OCI-LY7 (cell line): ENCODE measurements around the gene TOR3A.

Experiments used
- EZH2phosphoT487 ChIP-seq: fragments of 200-600 bp; sonication (generic); IDR thresholded peaks from 2 replicates; pipeline ENCODE4 v1.6.1; 2018; ENCODE audit warnings: low read depth, borderline replicate concordance, mild to moderate bottlenecking, mixed run types, antibody characterized with exemption, low read length, moderate library complexity, mixed read lengths
- TF ChIP-seq, protein P1 (sequence below): fragments of 200-600 bp; sonication (generic); conservative IDR thresholded peaks from 2 replicates; pipeline ENCODE4 v1.5.1; 2014; ENCODE audit warnings: mild to moderate bottlenecking, antibody characterized with exemption, low read length, moderate library complexity, mixed read lengths

DNA sequence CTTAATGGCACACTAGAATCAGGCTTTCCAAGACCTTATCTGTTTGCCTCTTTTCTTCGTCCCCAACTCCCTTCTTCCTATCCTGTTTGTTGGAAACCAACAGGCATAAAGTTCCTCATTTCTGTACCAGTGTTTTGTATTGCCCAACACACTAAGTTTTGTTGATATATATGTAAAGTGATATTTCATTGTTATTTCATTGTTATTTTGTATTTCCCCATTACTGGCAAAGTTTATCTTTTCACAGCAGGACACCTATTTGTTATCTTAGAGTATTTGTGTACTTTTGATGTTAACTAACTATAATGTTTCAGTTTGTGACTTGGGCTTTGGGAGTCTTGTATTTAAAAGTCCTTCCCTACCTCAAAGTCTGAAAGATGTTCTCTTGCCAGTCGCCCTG is 29.1 kb upstream of the TOR3A start:
- TF ChIP-seq, protein P1, sequence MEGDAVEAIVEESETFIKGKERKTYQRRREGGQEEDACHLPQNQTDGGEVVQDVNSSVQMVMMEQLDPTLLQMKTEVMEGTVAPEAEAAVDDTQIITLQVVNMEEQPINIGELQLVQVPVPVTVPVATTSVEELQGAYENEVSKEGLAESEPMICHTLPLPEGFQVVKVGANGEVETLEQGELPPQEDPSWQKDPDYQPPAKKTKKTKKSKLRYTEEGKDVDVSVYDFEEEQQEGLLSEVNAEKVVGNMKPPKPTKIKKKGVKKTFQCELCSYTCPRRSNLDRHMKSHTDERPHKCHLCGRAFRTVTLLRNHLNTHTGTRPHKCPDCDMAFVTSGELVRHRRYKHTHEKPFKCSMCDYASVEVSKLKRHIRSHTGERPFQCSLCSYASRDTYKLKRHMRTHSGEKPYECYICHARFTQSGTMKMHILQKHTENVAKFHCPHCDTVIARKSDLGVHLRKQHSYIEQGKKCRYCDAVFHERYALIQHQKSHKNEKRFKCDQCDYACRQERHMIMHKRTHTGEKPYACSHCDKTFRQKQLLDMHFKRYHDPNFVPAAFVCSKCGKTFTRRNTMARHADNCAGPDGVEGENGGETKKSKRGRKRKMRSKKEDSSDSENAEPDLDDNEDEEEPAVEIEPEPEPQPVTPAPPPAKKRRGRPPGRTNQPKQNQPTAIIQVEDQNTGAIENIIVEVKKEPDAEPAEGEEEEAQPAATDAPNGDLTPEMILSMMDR = no peak
- TF ChIP-seq EZH2phosphoT487 = no peak
